Caco-2 (cell line): ENCODE data around the gene RSPH1. TPM values are rescaled to one million over a fixed set of nuclear protein-coding genes. Genes with fewer than 3 reads are reported as not detected.
A peak's percentile ranks its signal among the peaks of the same experiment; 100 is the strongest.

Experiments used
- BruUV-seq: library from RNA; stranded (reverse); fragments of 400-500 nt; replicated peaks from 2 replicates; lab custom pipeline; 2021; lab: Mats Ljungman, UMichigan
- CTCF ChIA-PET: fragments of 300-600 bp; sonication (Branson Sonifier 250); formaldehyde crosslinking; loops from one replicate; lab custom pipeline; 2022; ENCODE audit warnings: antibody characterized with exemption; lab: Charles Lee
- POLR2A ChIA-PET: fragments of 300-600 bp; sonication (Branson Sonifier 250); formaldehyde crosslinking; loops from one replicate; lab custom pipeline; 2022; ENCODE audit warnings: antibody characterized with exemption; lab: Charles Lee
- DNase-seq, 2 experiments: peaks; one replicate each; pipeline versions ENCODE4 v3.0.0 to v3.0.0-alpha.2; 2020 to 2022
- H3K27me3 ChIP-seq: replicated peaks from 2 replicates; pipeline ENCODE4 v1.6.0; 2011; ENCODE audit warnings: low read length; ENCODE audit not compliant: control insufficient read depth, insufficient read depth
- H3K36me3 ChIP-seq: 2 replicates; pipeline ENCODE4 v1.5.1; 2011; ENCODE audit warnings: low read length; ENCODE audit not compliant: control insufficient read depth, insufficient read depth
- H3K4me1 ChIP-seq: fragments of 250-450 bp; sonication (Bioruptor Pico); 2 replicates; pipeline ENCODE4 v1.5.1; 2020; ENCODE audit warnings: mild to moderate bottlenecking
- H3K4me3 ChIP-seq: 2 replicates; pipeline ENCODE4 v1.5.1; 2011; ENCODE audit warnings: low read depth, mild to moderate bottlenecking, control low read depth, low read length
- H3K9me3 ChIP-seq: fragments of 250-450 bp; sonication (Bioruptor Pico); 2 replicates; pipeline ENCODE4 v1.5.1; 2020; ENCODE audit warnings: mild to moderate bottlenecking, moderate library complexity
- H3K27ac Mint-ChIP-seq: one replicate; pipeline ENCODE4 v1.8.0; 2022; ENCODE audit warnings: mixed read lengths; ENCODE audit not compliant: unreplicated experiment
- H3K27me3 Mint-ChIP-seq: one replicate; pipeline ENCODE4 v1.8.0; 2022; ENCODE audit warnings: mixed read lengths; ENCODE audit not compliant: insufficient read depth, unreplicated experiment
- H3K36me3 Mint-ChIP-seq: one replicate; pipeline ENCODE4 v1.8.0; 2022; ENCODE audit warnings: mild to moderate bottlenecking, mixed read lengths; ENCODE audit not compliant: insufficient read depth, unreplicated experiment
- H3K4me1 Mint-ChIP-seq: one replicate; pipeline ENCODE4 v1.8.0; 2022; ENCODE audit warnings: low read depth, mixed read lengths; ENCODE audit not compliant: unreplicated experiment
- H3K4me3 Mint-ChIP-seq: one replicate; pipeline ENCODE4 v1.8.0; 2022; ENCODE audit warnings: mild to moderate bottlenecking, moderate library complexity, mixed read lengths; ENCODE audit not compliant: unreplicated experiment
- H3K9me3 Mint-ChIP-seq: one replicate; pipeline ENCODE4 v1.8.0; 2022; ENCODE audit warnings: mixed read lengths; ENCODE audit not compliant: unreplicated experiment
- intact Hi-C: fragments of 100-400 bp; cut with micrococcal nuclease; formaldehyde crosslinking; loops from one replicate; pipeline ENCODE4 v1.10.0; 2022; ENCODE audit not compliant: unreplicated experiment
- total RNA-seq: library from RNA; stranded (reverse); gene quantifications from 2 replicates; pipeline ENCODE4 v1.2.3, GENCODE V29; 2022
- TF ChIP-seq, protein P1 (sequence below), 2 experiments: fragments of 200-600 bp in 1 of 2; IDR thresholded peaks; 1 replicate in 1 of 2; 2 replicates in 1 of 2; pipeline versions ENCODE4 v1.5.1 to v1.8.0; 2011 to 2022; ENCODE audit warnings: antibody characterized with exemption in 1 of 2, control low read depth in 1 of 2, inconsistent platforms in 1 of 2, low read depth in 1 of 2, low read length in 1 of 2, mild to moderate bottlenecking in 1 of 2, moderate library complexity in 1 of 2; ENCODE audit not compliant: insufficient read depth in 1 of 2, severe bottlenecking in 1 of 2, unreplicated experiment in 1 of 2

RSPH1 gene
- total RNA-seq, 1 experiment from 2014 or later, result 0.23 TPM

DNA sequence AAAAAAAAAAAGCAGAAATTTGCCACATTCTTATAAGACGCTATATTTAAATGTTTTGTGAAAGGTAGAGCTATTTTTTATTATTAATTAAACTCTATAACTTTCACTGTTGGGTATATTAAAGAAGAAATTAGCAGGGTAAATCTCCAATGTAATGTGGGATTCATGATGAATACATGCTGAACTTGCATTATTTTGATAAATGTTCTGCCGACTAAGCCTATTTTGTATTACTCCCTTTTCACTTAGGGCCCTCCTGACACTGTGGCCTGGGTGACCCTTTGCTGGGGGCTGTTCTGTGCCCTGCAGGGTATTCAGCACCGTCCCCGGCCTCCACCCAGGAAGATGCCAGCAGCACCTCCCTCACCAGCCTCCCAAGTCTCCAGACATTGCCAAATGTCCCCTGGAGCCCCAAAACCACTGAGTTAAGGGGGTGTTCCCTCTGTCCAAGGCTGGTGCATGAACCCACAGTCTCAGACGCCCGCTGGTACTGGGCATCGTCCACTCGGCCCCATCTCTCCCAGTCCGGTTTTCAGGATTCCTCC, 22.5 kb downstream of the RSPH1 start:
- no TSS peak for BruUV-seq
- ChIA-PET POLR2A (no interaction called here), CTCF (no interaction called here)
- intact Hi-C loops, result no loop called here
- no peaks in the 10 kb centered on the region for H3K27me3 ChIP-seq
- Mint-ChIP-seq H3K27ac (peak overlapping the region; percentile 62), H3K4me1 (peaks cover 13% of the 10 kb centered on the region), H3K27me3 (no peaks in the 10 kb centered on the region), H3K36me3 (no peaks in the 10 kb centered on the region), H3K4me3 (no peak overlapping the region), H3K9me3 (no peaks in the 10 kb centered on the region)
- H3K4me1 ChIP-seq, result peaks cover 26% of the 10 kb centered on the region
- TF ChIP-seq, protein P1, sequence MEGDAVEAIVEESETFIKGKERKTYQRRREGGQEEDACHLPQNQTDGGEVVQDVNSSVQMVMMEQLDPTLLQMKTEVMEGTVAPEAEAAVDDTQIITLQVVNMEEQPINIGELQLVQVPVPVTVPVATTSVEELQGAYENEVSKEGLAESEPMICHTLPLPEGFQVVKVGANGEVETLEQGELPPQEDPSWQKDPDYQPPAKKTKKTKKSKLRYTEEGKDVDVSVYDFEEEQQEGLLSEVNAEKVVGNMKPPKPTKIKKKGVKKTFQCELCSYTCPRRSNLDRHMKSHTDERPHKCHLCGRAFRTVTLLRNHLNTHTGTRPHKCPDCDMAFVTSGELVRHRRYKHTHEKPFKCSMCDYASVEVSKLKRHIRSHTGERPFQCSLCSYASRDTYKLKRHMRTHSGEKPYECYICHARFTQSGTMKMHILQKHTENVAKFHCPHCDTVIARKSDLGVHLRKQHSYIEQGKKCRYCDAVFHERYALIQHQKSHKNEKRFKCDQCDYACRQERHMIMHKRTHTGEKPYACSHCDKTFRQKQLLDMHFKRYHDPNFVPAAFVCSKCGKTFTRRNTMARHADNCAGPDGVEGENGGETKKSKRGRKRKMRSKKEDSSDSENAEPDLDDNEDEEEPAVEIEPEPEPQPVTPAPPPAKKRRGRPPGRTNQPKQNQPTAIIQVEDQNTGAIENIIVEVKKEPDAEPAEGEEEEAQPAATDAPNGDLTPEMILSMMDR (IDR thresholded peaks at IDR 0.05; ENCODE audit: insufficient read depth in 1 of 2, low read depth in 1 of 2, low read length in 1 of 2, severe bottlenecking in 1 of 2, unreplicated experiment in 1 of 2), result no peak
- no peak for DNase-seq
- no peaks in the 10 kb centered on the region for H3K36me3 ChIP-seq
- no peaks in the 10 kb centered on the region for H3K9me3 ChIP-seq
- no peak overlapping the region for H3K4me3 ChIP-seq

DNA sequence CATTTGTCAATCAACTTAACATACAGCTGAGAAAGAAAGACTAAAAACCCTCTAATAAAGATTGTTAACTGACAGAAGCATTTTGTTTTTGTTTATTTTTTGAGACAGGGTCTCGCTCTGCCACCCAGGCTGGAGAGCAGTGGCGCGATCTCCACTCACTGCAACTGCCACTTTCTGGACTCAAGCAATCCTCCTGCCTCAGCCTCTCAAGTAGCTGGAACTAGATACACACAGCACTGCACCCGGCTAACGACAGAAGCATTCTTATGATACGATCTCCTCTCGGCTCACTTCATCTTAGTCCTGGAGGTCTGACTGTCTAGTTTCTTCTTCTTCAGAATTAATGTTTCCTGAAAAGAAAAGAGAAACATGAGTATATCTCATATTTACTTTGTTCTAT, 23.5 kb downstream of the RSPH1 start:
- Mint-ChIP-seq H3K9me3 (no peaks in the 10 kb centered on the region), H3K27ac (no peak overlapping the region), H3K36me3 (no peaks in the 10 kb centered on the region), H3K27me3 (no peaks in the 10 kb centered on the region), H3K4me1 (peaks cover 16% of the 10 kb centered on the region), H3K4me3 (no peak overlapping the region)
- Histone ChIP-seq H3K27me3 (no peaks in the 10 kb centered on the region), H3K4me3 (no peak overlapping the region), H3K36me3 (no peaks in the 10 kb centered on the region), H3K4me1 (peaks cover 29% of the 10 kb centered on the region), H3K9me3 (no peaks in the 10 kb centered on the region)
- BruUV-seq, result no TSS peak
- CTCF ChIA-PET, result no interaction called here
- intact Hi-C loops, result no loop called here
- POLR2A ChIA-PET, result no interaction called here
- TF ChIP-seq, protein P1 (IDR thresholded peaks at IDR 0.05; ENCODE audit: insufficient read depth in 1 of 2, low read depth in 1 of 2, low read length in 1 of 2, severe bottlenecking in 1 of 2, unreplicated experiment in 1 of 2), result no peak
- DNase-seq, result no peak

DNA sequence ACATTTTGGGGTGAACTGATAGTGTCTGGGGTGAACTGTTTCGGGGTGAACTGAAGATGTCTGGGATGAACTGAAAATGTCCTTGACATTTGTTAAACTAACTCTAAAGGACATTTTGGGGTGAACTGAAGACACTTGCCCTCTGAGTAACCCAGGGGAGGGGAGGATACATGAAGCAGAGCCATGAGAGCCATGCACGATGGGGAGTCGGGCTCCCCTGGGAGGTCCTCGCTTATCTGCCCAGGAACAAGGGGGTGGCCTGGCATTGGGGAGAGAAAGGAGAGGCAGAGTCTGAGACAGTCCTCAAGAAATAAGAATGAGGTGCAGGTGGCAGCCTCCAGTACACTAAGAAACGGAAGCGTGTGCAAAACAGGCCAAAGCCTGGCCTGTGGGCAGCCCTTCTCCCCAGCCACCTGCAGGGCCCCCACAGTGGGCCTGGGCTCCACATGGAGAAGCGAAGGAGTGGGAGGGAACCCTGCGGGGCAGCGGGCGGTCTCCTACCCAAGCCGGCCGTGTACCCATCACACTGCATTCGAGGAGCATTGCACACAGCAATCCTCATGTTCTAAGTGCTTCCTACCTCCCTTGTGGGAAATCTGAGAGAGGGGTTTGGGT, 24.2 kb downstream of the RSPH1 start:
- H3K9me3 ChIP-seq, result no peaks in the 10 kb centered on the region
- Mint-ChIP-seq H3K27ac (no peak overlapping the region), H3K4me3 (no peak overlapping the region), H3K27me3 (no peaks in the 10 kb centered on the region), H3K4me1 (peaks cover 23% of the 10 kb centered on the region), H3K36me3 (no peaks in the 10 kb centered on the region), H3K9me3 (no peaks in the 10 kb centered on the region)
- CTCF ChIA-PET, result no interaction called here
- no peaks in the 10 kb centered on the region for H3K27me3 ChIP-seq
- TF ChIP-seq, protein P1 (IDR thresholded peaks at IDR 0.05; ENCODE audit: insufficient read depth in 1 of 2, low read depth in 1 of 2, low read length in 1 of 2, severe bottlenecking in 1 of 2, unreplicated experiment in 1 of 2), result no peak
- POLR2A ChIA-PET, result no interaction called here
- no peak for DNase-seq
- intact Hi-C loops, result no loop called here
- BruUV-seq, result no TSS peak
- H3K4me3 ChIP-seq, result no peak overlapping the region
- peaks cover 30% of the 10 kb centered on the region for H3K4me1 ChIP-seq
- no peaks in the 10 kb centered on the region for H3K36me3 ChIP-seq
